AG09319 (cell line): Measurements from ENCODE around the gene RSPH9.

Source experiments
- DNase-seq: peaks from one replicate; pipeline ENCODE4 v3.0.0-alpha.2; 2010; ENCODE audit warnings: low read depth; ENCODE audit errors: extremely low read depth
- TF ChIP-seq, protein P1 (sequence below): IDR thresholded peaks from 2 replicates; pipeline ENCODE4 v1.5.1; 2011; ENCODE audit warnings: low read depth, mild to moderate bottlenecking, inconsistent platforms, low read length, moderate library complexity

The RSPH9 gene

DNA sequence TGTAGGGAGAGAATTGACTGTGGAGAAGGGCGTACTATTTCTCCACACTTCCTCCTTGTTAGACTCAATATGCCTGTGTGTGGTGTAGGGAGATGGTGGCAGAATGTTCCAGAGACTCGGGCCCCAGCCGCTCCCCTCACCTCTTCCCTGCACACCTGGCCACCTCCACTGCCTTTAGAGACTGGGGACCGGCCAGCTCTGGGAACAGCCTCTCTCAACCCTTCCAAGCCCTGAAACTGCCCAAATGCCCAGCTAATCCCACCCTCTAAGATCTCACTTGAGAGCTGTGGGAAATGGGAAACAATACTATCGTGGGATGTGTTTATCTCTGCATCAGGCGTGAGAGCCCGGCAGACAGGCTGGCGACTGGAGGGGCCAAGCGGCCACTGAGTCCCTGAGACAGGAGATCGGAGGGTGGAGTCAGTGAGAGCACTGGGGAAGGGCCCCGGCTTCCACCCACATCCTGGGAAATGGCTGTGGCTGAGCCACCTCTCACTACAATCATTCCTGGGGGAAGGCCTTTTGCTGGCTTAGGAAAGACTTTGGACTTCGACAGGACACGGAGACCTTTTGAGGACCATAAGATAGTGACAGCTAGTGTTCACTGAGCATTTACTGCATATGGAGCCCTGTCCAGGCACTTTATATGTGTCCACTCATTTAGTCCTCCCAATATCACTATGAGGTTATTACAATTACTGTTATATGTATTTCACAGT, 73.7 kb downstream of the RSPH9 start:
- TF ChIP-seq, protein P1, sequence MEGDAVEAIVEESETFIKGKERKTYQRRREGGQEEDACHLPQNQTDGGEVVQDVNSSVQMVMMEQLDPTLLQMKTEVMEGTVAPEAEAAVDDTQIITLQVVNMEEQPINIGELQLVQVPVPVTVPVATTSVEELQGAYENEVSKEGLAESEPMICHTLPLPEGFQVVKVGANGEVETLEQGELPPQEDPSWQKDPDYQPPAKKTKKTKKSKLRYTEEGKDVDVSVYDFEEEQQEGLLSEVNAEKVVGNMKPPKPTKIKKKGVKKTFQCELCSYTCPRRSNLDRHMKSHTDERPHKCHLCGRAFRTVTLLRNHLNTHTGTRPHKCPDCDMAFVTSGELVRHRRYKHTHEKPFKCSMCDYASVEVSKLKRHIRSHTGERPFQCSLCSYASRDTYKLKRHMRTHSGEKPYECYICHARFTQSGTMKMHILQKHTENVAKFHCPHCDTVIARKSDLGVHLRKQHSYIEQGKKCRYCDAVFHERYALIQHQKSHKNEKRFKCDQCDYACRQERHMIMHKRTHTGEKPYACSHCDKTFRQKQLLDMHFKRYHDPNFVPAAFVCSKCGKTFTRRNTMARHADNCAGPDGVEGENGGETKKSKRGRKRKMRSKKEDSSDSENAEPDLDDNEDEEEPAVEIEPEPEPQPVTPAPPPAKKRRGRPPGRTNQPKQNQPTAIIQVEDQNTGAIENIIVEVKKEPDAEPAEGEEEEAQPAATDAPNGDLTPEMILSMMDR = no peak

DNA sequence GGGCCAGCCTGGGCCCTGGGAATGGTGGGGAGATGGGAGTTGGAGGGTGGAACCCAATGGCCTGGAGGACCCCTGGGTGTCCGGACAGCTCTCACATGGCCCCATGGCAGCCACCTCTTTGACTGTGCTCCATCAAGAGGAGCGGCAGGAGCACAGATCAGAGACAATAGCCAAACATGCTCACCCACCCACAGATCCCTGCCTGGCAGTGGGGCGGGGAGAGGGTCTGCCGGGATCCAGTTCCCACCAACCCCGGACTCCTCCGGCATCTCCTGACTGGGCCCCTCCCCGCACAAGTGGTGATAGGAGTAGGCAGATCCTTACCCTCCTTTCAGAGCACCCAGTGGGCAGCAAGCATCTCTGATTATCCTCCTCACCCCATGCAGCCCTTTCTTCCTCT, 74.7 kb downstream of the RSPH9 start:
- TF ChIP-seq, protein P1 = no peak
- DNase-seq = no peak

More for the DNA sequence above, 73.7 kb downstream of the RSPH9 start:
- no peak for DNase-seq

DNA sequence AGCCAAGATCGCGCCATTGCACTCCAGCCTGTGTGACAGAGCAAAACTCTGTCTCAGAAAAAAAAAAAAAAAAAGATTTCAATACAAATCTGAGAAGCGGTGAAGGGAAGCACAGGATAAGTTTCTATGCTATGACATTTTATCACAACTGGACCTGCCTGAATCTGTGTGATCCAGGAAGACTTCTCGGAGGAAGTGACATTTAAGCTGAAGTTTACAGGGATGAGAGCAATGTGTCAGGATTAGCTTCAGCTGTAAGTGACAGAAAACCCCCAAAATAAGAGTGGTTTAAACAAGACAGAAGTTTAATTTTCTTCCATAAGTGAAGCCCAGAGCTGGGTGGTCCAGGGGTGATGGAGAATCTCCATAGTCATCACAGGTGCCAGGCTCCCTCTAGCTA, 76.2 kb downstream of the RSPH9 start:
- TF ChIP-seq, protein P1 = no peak
- no peak for DNase-seq
